HG03108 (cell line): ENCODE measurements around the gene FAM131A.

Source experiments
- ATAC-seq: cut with Tn5 transposase; IDR thresholded peaks from one replicate; pipeline ENCODE4 v1.9.1; 2021; ENCODE audit warnings: moderate library complexity; ENCODE audit not compliant: unreplicated experiment

Gene FAM131A

DNA sequence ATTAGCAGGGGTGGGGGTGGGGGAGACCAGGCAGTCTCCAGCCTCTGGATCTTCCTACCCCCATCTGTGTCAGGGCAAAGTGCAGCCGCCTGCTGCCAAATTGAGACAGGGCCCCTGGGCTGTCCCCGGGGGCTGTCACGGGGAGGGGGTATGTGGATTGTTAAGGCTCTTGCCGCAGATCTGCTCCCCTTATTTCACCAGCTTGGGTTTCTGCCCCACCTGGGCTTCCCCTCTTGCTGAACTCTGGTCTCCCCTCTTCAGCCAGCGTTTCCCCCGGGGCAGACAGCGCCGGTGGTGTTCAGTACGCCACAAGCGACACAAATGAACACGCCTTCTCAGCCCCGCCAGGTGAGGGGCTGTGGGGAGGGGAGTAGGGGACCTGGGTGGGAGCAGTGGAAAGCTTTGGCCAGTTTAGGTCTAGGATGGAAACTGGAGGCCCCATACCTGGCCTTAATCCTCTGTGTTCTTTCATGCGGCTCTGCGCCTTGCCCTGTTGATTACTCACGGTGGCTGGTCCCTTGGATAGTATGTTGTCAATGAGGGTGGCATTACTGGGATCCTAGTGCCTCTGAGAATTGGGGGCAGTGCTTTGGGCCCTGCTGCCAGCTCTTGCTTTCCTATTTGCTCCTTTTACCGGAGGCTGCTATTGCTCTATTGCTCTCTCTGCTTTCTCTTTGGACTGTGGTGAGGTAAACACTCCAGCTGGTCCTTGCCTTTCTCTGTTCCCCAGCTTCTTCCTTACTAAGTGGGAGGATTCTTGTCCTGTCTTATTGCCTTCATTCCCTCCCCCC, 21.3 kb upstream of the FAM131A start:
- no peak for ATAC-seq

- no peak for ATAC-seq
These were observed 20.6 kb upstream of the FAM131A start for GRCh38 chr3:184316792-184317191.

- no peak for ATAC-seq
These were observed 20.2 kb upstream of the FAM131A start for GRCh38 chr3:184317201-184317600.

GRCh38 chr3:184320104-184320445, 17.3 kb upstream of the FAM131A start:
- no peak for ATAC-seq

DNA sequence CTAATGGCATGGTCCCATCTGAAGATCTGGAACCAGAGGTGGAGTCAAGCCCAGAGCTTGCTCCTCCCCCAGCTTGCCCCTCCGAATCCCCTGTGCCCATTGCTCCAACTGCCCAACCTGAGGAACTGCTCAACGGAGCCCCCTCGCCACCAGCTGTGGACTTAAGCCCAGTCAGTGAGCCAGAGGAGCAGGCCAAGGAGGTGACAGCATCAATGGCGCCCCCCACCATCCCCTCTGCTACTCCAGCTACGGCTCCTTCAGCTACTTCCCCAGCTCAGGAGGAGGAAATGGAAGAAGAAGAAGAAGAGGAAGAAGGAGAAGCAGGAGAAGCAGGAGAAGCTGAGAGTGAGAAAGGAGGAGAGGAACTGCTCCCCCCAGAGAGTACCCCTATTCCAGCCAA, 15.7 kb upstream of the FAM131A start:
- ATAC-seq, result no peak

DNA sequence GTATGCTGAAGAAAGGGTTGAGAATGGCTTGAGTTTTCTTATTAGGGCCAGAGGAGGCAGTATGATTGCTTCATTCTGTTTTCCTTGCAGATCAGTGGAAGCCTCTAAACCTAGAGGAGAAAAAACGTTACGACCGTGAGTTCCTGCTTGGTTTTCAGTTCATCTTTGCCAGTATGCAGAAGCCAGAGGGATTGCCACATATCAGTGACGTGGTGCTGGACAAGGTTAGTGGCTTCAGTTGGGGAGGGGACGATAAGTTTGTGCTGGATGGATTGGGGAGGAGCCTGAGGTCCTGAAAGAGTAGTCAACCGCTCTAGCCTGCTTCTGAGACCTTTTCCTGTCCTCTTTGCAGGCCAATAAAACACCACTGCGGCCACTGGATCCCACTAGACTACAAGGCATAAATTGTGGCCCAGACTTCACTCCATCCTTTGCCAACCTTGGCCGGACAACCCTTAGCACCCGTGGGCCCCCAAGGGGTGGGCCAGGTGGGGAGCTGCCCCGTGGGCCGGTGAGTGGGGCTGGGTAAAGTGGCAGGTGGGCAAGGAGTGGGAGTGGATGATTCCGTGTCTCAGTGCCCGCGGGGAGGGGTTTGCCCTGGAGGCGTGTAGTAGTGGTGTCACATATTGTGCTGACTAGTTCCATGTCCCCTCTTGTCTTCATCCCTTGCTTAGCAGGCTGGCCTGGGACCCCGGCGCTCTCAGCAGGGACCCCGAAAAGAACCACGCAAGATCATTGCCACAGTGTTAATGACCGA, 14.5 kb upstream of the FAM131A start:
- ATAC-seq, result no peak

- ATAC-seq, result no peak
These were observed 13.7 kb upstream of the FAM131A start for GRCh38 chr3:184323696-184324095.

DNA sequence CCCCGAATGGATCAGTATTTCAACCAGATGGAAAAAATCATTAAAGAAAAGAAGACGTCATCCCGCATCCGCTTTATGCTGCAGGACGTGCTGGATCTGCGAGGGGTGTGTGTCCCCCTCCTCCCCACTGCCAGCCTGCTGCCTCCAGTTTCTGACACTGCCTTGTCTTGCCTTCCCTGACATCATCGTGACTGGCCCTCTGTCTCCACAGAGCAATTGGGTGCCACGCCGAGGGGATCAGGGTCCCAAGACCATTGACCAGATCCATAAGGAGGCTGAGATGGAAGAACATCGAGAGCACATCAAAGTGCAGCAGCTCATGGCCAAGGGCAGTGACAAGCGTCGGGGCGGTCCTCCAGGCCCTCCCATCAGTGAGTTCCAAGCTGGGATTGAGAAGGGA, 12.1 kb upstream of the FAM131A start:
- ATAC-seq, result no peak

DNA sequence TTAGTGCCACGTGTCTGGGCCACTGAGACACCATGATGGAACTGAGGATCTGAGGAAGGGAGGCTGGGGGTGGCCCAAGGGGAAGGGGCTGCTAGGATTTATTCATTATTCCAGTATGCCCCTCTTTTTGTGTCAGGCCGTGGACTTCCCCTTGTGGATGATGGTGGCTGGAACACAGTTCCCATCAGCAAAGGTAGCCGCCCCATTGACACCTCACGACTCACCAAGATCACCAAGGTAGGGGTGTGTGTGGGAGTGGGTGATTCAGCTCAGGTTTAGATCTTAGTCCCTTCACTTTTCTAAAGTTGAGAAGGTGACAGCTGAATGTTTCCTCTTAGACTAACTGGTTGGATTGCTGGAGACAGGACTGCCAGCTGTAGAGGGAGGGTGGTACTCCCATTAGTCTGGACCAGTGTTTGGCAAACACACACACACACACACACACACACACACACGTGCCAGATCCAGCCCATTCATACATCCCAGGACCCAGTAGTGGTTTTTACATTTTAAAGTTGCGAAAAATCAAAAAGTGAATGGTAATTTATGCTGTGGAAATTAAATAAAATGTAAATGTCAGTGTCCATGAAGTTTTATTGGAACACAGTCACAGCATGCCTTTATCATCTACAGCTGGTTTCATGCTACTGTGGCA, 11.6 kb upstream of the FAM131A start:
- ATAC-seq, result no peak

DNA sequence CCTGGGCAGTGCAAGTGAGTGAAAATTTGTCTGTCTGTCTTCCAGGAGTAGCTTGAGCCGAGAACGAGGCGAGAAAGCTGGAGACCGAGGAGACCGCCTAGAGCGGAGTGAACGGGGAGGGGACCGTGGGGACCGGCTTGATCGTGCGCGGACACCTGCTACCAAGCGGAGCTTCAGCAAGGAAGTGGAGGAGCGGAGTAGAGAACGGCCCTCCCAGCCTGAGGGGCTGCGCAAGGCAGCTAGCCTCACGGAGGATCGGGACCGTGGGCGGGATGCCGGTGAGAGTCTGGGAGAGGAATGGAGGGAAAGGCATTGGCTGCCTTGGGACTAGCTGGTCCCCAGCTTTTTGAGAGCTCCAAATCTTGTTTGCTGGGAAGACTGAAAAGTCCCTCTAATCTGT, 10.2 kb upstream of the FAM131A start:
- ATAC-seq, result no peak

GRCh38 chr3:184328516-184328915, 8.9 kb upstream of the FAM131A start:
- no peak for ATAC-seq

DNA sequence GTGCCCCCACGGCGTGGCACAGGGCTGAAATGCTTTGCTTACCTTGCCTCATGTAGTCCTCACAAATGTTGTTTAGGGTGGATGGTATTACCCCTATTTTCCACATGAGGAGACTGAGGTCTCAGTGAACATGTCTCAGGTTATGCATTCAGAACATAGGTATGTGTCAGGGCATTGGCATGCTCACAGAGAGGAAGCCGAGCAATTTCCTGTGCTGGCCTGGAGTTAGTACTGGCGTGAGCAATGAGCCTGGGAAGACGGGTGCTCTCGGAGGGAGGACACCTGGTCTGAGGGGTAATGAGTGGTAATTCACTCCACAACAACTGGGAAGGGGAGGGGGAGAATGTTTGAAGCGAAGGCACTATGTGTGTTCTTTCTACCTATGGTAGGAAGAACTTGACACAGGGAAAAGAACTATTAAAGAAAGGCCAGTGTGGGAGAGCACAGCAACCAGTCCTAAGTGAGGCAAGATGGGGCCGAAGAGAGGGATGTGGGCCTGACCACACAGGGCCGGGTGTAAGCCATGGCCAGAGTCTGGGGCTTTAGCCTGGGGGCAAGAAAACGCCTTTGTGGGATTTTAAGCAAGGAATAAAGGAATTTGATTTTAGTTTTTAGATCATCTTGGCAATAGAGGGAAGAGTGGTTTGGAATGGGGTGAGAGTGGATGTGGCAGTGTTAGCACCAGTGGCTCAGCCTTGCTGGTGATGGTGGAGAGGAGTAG, 4.9 kb upstream of the FAM131A start:
- no peak for ATAC-seq

GRCh38 chr3:184333190-184333589, 4.2 kb upstream of the FAM131A start:
- ATAC-seq, result no peak

DNA sequence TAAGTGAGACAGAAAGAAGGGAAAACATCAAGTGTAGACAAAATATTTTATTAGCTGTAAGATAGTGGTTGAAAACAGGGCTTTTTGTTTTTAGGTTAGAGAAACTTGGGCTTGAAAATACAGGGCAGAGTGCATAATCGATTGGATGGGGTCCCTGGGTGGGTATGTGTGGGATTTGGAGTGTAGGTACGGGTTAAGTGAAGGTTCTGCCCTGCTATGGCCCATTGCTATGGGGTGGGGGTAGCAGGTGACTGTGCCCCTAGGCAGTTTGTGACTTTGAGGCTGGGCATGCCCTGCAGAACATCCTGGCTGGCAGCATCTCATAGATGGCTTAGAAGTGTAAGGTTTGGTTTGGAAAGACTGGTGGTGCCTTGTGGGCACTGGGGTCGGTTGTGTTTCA, 3.7 kb upstream of the FAM131A start:
- no peak for ATAC-seq

DNA sequence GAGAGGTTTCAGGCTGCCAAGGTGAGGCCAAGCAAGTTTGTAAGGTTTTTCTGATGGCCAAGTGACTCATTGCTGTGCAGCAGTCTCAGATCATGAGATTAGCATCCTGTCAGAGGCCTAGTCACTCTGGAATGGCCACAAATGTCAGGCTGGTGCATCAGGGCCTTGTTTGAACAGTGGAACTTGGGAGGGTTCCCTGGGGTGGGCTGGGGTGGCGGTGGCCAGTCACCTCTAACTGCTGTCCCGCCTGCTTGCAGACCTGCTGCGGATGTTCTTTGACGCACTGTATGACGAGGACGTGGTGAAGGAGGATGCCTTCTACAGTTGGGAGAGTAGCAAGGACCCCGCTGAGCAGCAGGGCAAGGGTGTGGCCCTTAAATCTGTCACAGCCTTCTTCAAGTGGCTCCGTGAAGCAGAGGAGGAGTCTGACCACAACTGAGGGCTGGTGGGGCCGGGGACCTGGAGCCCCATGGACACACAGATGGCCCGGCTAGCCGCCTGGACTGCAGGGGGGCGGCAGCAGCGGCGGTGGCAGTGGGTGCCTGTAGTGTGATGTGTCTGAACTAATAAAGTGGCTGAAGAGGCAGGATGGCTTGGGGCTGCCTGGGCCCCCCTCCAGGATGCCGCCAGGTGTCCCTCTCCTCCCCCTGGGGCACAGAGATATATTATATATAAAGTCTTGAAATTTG, 2.8 kb upstream of the FAM131A start:
- no peak for ATAC-seq

- peak; percentile 5 for ATAC-seq
These were observed 2.1 kb upstream of the FAM131A start for GRCh38 chr3:184335291-184335660.

DNA sequence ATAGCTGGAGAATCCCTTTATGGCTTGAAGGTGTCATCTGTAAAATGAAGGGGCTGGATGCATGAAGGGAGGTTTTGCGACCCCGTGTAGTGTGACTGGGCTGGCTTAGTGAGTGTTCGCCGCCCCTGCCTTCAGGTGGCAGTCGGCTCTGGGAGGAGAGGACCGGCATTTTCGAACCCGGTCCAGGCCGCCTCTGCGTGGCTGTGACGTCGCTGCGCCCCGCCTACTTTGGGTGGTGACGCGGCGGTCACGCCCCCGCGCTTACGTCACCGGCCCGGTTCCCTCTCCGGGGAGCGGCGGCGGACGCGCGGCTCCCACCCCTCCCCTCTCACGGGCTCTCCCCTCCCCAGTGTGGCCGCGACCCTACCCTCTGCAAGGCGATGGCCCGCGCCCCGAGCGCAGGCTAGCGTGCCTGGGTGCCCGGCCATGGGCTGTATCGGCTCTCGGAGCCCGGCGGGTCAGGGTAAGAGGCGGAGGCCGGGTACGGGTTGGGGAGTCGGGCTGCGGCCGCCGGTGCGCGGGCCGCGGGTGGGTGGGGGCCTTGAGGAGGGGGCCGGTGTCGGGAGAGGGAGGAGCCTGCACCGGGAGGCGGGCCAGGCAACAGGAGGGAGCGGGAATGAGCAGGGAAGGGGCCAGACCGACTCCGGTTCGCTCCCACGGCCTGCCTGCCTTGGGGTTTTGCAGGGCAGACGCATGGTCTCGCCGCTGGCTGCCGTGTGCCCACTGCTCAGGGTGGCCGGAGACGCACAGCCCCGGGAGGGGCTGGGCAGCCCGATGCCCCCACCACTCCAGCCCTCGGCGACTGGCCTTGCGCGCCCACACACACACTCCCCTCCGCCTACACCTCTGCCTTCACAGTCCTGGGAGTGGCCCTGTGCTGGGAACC, 1.5 kb upstream of the FAM131A start:
- ATAC-seq, result peak; percentile 71

DNA sequence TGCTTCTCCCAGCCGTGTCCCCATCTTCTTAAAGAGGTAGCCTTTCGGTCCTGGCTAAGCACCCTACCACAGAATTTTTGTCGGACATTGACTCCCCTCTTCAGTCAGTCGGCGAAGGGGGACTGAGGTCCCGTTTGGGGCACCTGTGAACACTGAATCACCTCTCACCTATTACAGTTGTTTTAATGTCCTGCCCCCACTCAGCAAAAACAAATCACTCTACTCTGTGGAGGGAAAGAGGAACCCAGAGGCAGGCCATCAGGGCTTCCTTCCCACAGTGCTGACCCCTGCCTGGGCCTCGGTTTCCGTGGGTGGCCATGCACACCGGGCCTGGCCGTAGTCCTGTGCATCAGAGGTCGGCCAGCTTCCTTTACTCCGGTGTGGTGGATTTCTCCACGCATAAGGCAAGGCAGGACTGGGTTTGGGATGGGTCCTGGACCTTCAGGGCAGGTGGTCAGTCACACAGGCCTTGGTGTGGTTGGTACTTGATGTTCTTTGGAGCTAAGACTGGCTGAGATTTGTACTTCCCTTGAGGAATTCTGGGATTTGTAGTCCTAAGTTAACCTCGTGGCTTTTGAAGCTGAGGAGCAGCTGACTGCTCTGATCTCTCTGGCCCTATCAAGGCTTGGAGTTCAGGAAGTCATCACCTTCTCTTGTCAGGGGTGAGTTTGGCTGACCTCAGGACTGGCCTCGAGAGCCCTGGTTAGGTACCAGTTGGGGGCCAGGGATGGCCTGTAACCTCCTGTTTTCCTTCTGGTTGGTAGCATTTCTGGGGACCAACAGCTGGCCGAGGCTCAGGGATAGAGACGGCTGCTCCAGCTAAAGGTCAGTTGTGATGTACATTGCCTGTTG, 627 bp upstream of the FAM131A start:
- no peak for ATAC-seq

DNA sequence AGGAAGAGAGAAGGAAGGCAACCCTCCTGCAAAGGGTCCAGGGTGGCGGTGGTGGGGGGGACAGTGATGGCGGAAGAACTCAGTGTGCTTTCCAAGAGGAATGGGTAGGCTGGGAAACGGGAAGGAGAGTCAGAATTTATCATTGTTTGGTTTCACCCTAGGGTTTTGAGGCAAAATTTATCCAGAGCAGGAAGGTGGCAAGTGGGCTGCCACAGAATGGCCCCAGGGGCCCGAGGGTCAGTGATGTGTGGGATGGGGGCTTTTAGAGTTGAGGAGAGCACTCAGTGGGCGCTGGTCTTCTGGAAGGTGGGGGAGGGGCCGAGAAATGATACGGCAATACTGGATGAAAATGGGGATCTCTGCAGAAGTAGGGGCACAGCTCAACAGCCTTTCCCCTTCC, 581 bp downstream of the FAM131A start:
- no peak for ATAC-seq
